ENCODE results near the gene FAM120C.

FAM120C gene

GRCh38 chrX:54029529-54030143 is 153.4 kb downstream of the FAM120C start:
- no peak for DNase-seq

DNA sequence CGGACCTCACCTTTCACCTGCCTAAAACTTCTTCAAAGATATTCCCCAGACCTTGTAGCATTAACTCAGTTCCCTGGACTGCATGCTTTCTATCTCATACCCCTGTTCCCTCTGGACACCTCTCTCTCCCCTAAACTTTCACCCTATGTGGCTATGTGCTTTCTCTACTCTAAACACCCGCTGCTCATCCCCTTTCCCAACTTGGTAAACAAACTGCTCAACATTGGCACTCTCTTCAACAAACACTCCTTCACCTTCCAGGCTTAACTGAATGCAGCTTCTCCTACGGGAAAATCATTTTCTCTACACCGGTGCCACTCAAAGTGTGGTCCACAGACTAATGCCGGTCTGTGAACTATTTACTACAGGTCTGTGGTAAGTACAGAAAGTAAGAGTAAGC is 158.7 kb downstream of the FAM120C start:
- DNase-seq = no peak

Data from activated CD8-positive, alpha-beta memory T cell treated with anti-CD3 and anti-CD28 coated beads, Interleukin-2, amount 50 U/mL, for 48 hours (primary cell).